ENCODE results near the gene SNN.

The SNN gene

GRCh38 chr16:11705311-11706025 is 37.2 kb downstream of the SNN start:
- H3K4me3 ChIP-seq (ENCODE audit: low read depth, low read length): no peak overlapping the region
- no peak for DNase-seq (ENCODE audit: low read depth)
- TF ChIP-seq CTCF (conservative IDR thresholded peaks at IDR 0.05; ENCODE audit: low read depth, low read length): no peak

GRCh38 chr16:11706180-11706742 is 38.0 kb downstream of the SNN start:
- H3K4me3 ChIP-seq (ENCODE audit: low read depth, low read length): no peak overlapping the region
- no peak for TF ChIP-seq CTCF (conservative IDR thresholded peaks at IDR 0.05; ENCODE audit: low read depth, low read length)
- peak; percentile 49 for DNase-seq (ENCODE audit: low read depth)

GRCh38 chr16:11707679-11708197 is 39.5 kb downstream of the SNN start:
- no peak for TF ChIP-seq CTCF (conservative IDR thresholded peaks at IDR 0.05; ENCODE audit: low read depth, low read length)
- DNase-seq (ENCODE audit: low read depth): no peak
- no peak overlapping the region for H3K4me3 ChIP-seq (ENCODE audit: low read depth, low read length)

- no peak for TF ChIP-seq CTCF (conservative IDR thresholded peaks at IDR 0.05; ENCODE audit: low read depth, low read length)
- DNase-seq (ENCODE audit: low read depth): peak; percentile 47
- H3K4me3 ChIP-seq (ENCODE audit: low read depth, low read length): no peak overlapping the region
Observed at GRCh38 chr16:11708421-11708820, 40.2 kb downstream of the SNN start.

GRCh38 chr16:11711662-11712061 is 43.4 kb downstream of the SNN start:
- no peak for TF ChIP-seq CTCF (conservative IDR thresholded peaks at IDR 0.05; ENCODE audit: low read depth, low read length)
- no peak for DNase-seq (ENCODE audit: low read depth)
- no peak overlapping the region for H3K4me3 ChIP-seq (ENCODE audit: low read depth, low read length)

- DNase-seq (ENCODE audit: low read depth): no peak
- no peak for TF ChIP-seq CTCF (conservative IDR thresholded peaks at IDR 0.05; ENCODE audit: low read depth, low read length)
- no peak overlapping the region for H3K4me3 ChIP-seq (ENCODE audit: low read depth, low read length)
Observed at GRCh38 chr16:11712122-11712521, 43.9 kb downstream of the SNN start.

All from choroid plexus epithelial cell (primary cell).